HepG2 (cell line): ENCODE results near the gene AKAP9.

ENCODE experiments used
- BHLHE40 ChIP-seq: IDR thresholded peaks from 2 replicates; pipeline ENCODE4 v1.6.1; 2011; ENCODE audit warnings: low read length, improper control_type of control experiment
- CTCF ChIP-seq: sonication (generic); formaldehyde crosslinking; IDR thresholded peaks from 2 replicates; pipeline ENCODE4 v1.5.0; 2020; ENCODE audit warnings: mild to moderate bottlenecking, missing genetic modification reagents, moderate library complexity
- MAFK ChIP-seq, 2 experiments: IDR thresholded peaks in 1 of 2; conservative IDR thresholded peaks in 1 of 2; 2 replicates each; pipeline ENCODE4 v1.6.1; 2011; ENCODE audit warnings: improper control_type of control experiment in 2 of 2, low read length in 2 of 2
- NCOA1 ChIP-seq: sonication (generic); formaldehyde crosslinking; IDR thresholded peaks from 2 replicates; pipeline ENCODE4 v1.9.0; 2021; ENCODE audit warnings: missing genetic modification reagents
- NFYB ChIP-seq: sonication (generic); formaldehyde crosslinking; IDR thresholded peaks from 2 replicates; pipeline ENCODE4 v1.4.0; 2020; ENCODE audit warnings: missing genetic modification reagents
- POLR2AphosphoS5 ChIP-seq: IDR thresholded peaks from 2 replicates; pipeline ENCODE4 v1.6.1; 2012; ENCODE audit warnings: low read depth, low read length
- RFX5 ChIP-seq: IDR thresholded peaks from 2 replicates; pipeline ENCODE4 v1.6.1; 2011; ENCODE audit warnings: low read depth, low read length, improper control_type of control experiment
- SMC3 ChIP-seq: IDR thresholded peaks from 2 replicates; pipeline ENCODE4 v1.6.1; 2011; ENCODE audit warnings: low read length, improper control_type of control experiment

- TF ChIP-seq SMC3 (no peak), MAFK (conservative IDR thresholded peaks at IDR 0.05 in 1 of 2, IDR thresholded peaks at IDR 0.05 in 1 of 2; ENCODE audit: low read length in 2 of 2) (no peak), CTCF (CRISPR knock-in tag) (no peak), NCOA1 (CRISPR knock-in tag) (no peak), BHLHE40 (no peak), NFYB (CRISPR knock-in tag) (no peak), POLR2AphosphoS5 (no peak), RFX5 (no peak)
Measured at GRCh38 chr7:92044148-92044547, 103.5 kb downstream of the AKAP9 start.
